GM18870 (cell line): ENCODE data around the gene PEX14.

Experiments used
- ATAC-seq: cut with Tn5 transposase; IDR thresholded peaks from one replicate; pipeline ENCODE4 v1.9.1; 2021; ENCODE audit warnings: moderate library complexity; ENCODE audit not compliant: unreplicated experiment

Gene PEX14

GRCh38 chr1:10675813-10676212, 201.1 kb downstream of the PEX14 start:
- ATAC-seq = no peak

- ATAC-seq = no peak
Measured at GRCh38 chr1:10676963-10677362, 202.2 kb downstream of the PEX14 start.

- ATAC-seq = no peak
Measured at GRCh38 chr1:10677491-10678391, 203.0 kb downstream of the PEX14 start.

DNA sequence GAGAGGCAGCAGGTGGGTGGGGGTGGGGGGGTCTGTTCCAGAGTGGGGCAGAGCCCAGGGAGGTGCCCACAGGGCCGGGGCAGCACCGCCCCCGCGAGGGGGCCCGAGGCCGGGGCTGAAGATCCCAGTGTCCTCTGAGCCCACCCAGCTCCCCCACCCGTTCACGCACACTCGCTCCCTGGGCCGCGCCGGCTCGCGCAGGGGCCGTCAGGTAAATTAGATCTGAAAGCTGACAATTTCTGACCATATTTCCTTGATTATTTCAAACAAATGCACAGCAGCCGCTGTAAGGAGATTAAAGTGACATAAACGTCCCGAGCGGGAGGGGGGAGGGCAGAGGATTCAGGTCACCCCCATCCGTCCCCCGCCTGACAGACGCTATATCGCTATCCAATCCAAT, 203.7 kb downstream of the PEX14 start:
- ATAC-seq = no peak

- no peak for ATAC-seq
Measured at GRCh38 chr1:10678852-10679251, 204.1 kb downstream of the PEX14 start.

- ATAC-seq = no peak
Measured at GRCh38 chr1:10679496-10680220, 204.9 kb downstream of the PEX14 start.
